Measurements from ENCODE around the gene CCNL2.

- TF ChIP-seq POLR2A (IDR thresholded peaks at IDR 0.05) (no peak), CTCF (IDR thresholded peaks at IDR 0.05 in 4 of 5, conservative IDR thresholded peaks at IDR 0.05 in 1 of 5) (no peak)
Observed at GRCh38 chr1:1353389-1354151, 45.6 kb downstream of the CCNL2 start.
